Smooth muscle cell (in vitro differentiated cells): ENCODE data around the gene FLOT1. TPM values are rescaled to one million over a fixed set of nuclear protein-coding genes. Genes with fewer than 3 reads are reported as not detected.

Source experiments
- DNase-seq: peaks from one replicate; lab custom pipeline; 2025; ENCODE audit not compliant: unreplicated experiment; lab: John Stamatoyannopoulos, UW
- H2AFZ ChIP-seq: fragments of 200-600 bp; sonication (generic); 2 replicates; pipeline ENCODE4 v1.6.0; 2016; ENCODE audit warnings: antibody characterized with exemption, low read depth, mild to moderate bottlenecking
- H3F3A ChIP-seq: fragments of 200-600 bp; sonication (generic); 2 replicates; pipeline ENCODE4 v1.6.0; 2017; ENCODE audit warnings: antibody characterized with exemption, low read depth
- H3K27ac ChIP-seq: fragments of 200-600 bp; sonication (generic); 2 replicates; pipeline ENCODE4 v1.5.1; 2016; ENCODE audit warnings: low read depth, mild to moderate bottlenecking
- H3K27me3 ChIP-seq: fragments of 200-600 bp; sonication (generic); 2 replicates; pipeline ENCODE4 v1.6.1; 2016; ENCODE audit warnings: low read depth, mild to moderate bottlenecking
- H3K36me3 ChIP-seq: fragments of 200-600 bp; sonication (generic); 2 replicates; pipeline ENCODE4 v1.5.1; 2016; ENCODE audit warnings: low read depth
- H3K4me1 ChIP-seq: fragments of 200-600 bp; sonication (generic); 2 replicates; pipeline ENCODE4 v1.5.1; 2016; ENCODE audit warnings: low read depth
- H3K4me2 ChIP-seq: fragments of 200-600 bp; sonication (generic); 2 replicates; pipeline ENCODE4 v1.6.0; 2016; ENCODE audit warnings: mild to moderate bottlenecking
- H3K4me3 ChIP-seq: fragments of 200-600 bp; sonication (generic); 2 replicates; pipeline ENCODE4 v1.5.1; 2016; ENCODE audit warnings: mild to moderate bottlenecking
- H3K79me2 ChIP-seq: fragments of 200-600 bp; sonication (generic); 2 replicates; pipeline ENCODE4 v1.6.0; 2016; ENCODE audit warnings: low read depth, mild to moderate bottlenecking
- H3K9ac ChIP-seq: fragments of 200-600 bp; sonication (generic); 2 replicates; pipeline ENCODE4 v1.6.0; 2016; ENCODE audit warnings: low read depth
- H3K9me3 ChIP-seq: fragments of 200-600 bp; sonication (generic); replicated peaks from 2 replicates; pipeline ENCODE4 v1.5.1; 2016; ENCODE audit warnings: low read depth
- H4K20me1 ChIP-seq: fragments of 200-600 bp; sonication (generic); 2 replicates; pipeline ENCODE4 v1.6.0; 2016; ENCODE audit warnings: low read depth
- CTCF ChIP-seq: fragments of 200-600 bp; sonication (generic); IDR thresholded peaks from 2 replicates; pipeline ENCODE4 v1.5.1; 2017; ENCODE audit warnings: borderline replicate concordance, mild to moderate bottlenecking, antibody characterized with exemption; ENCODE audit not compliant: insufficient read depth, poor library complexity, severe bottlenecking
- WGBS: methylation state at CpG from one replicate; pipeline ENCODE4 v1.1.7; 2016; ENCODE audit warnings: low lambda C conversion rate; 5-methylcytosine and 5-hydroxymethylcytosine counted together
- polyA plus RNA-seq: library from polyadenylated mRNA; unstranded; fragments of >200 nt; fragmentation: Nextera tagmentation; extraction: Ambion mirVana; gene quantifications from 2 replicates; pipeline ENCODE4 v1.2.1, GENCODE V29; 2016
- total RNA-seq: library from RNA; depleted of rRNA; stranded (reverse); fragments of >200 nt; gene quantifications from 2 replicates; pipeline ENCODE4 v1.2.3, GENCODE V29; 2014

Gene FLOT1
- total and polyA plus RNA-seq, 2 experiments from 2014 or later = 87.6 to 117 TPM

- no peaks in the 10 kb centered on the region for H3K36me3 ChIP-seq
- H3F3A ChIP-seq = no peaks in the 10 kb centered on the region
- no peak overlapping the region for H3K9ac ChIP-seq
- no peak overlapping the region for H3K4me2 ChIP-seq
- no peak for TF ChIP-seq CTCF
- H3K79me2 ChIP-seq = peaks cover 9% of the 10 kb centered on the region
- WGBS = 100% methylated on average over 1 of the region's 1 CpG
- H3K4me1 ChIP-seq = peaks cover 10% of the 10 kb centered on the region
- H3K9me3 ChIP-seq = no peaks in the 10 kb centered on the region
- no peak overlapping the region for H3K4me3 ChIP-seq
- H4K20me1 ChIP-seq = no peaks in the 10 kb centered on the region
- H3K27me3 ChIP-seq = no peaks in the 10 kb centered on the region
- no peak for DNase-seq
- H3K27ac ChIP-seq = no peak overlapping the region
- no peak overlapping the region for H2AFZ ChIP-seq
Observed at GRCh38 chr6:30711758-30712380, 30.6 kb downstream of the FLOT1 start.

- no peak for DNase-seq
- H3K27ac ChIP-seq = no peak overlapping the region
- no peaks in the 10 kb centered on the region for H3K9me3 ChIP-seq
- no peaks in the 10 kb centered on the region for H3K27me3 ChIP-seq
- no peak overlapping the region for H3K4me2 ChIP-seq
- TF ChIP-seq CTCF = no peak
- no peaks in the 10 kb centered on the region for H3K36me3 ChIP-seq
- H3F3A ChIP-seq = no peaks in the 10 kb centered on the region
- H3K9ac ChIP-seq = no peak overlapping the region
- H4K20me1 ChIP-seq = no peaks in the 10 kb centered on the region
- H3K79me2 ChIP-seq = no peaks in the 10 kb centered on the region
- H3K4me3 ChIP-seq = no peak overlapping the region
- no peaks in the 10 kb centered on the region for H3K4me1 ChIP-seq
- 95% methylated on average over 2 of the region's 2 CpGs for WGBS
- no peak overlapping the region for H2AFZ ChIP-seq
Observed at GRCh38 chr6:30709101-30709868, 33.2 kb downstream of the FLOT1 start.

- no peak for DNase-seq
- TF ChIP-seq CTCF = no peak
- no peaks in the 10 kb centered on the region for H3K27me3 ChIP-seq
- H2AFZ ChIP-seq = no peak overlapping the region
- no peak overlapping the region for H3K4me3 ChIP-seq
- H3K9ac ChIP-seq = no peak overlapping the region
- no peaks in the 10 kb centered on the region for H4K20me1 ChIP-seq
- H3K27ac ChIP-seq = no peak overlapping the region
- no peak overlapping the region for H3K4me2 ChIP-seq
- no peaks in the 10 kb centered on the region for H3F3A ChIP-seq
- no peaks in the 10 kb centered on the region for H3K36me3 ChIP-seq
- H3K9me3 ChIP-seq = no peaks in the 10 kb centered on the region
- no peaks in the 10 kb centered on the region for H3K79me2 ChIP-seq
- WGBS = 98% methylated on average over 6 of the region's 6 CpGs
- H3K4me1 ChIP-seq = no peaks in the 10 kb centered on the region
Observed at GRCh38 chr6:30707281-30707850, 35.1 kb downstream of the FLOT1 start.
